HG03066 (cell line): ENCODE data around the gene PPM1B.
"Not testable (repeated sequence)": the region's sequence is repeated elsewhere in the genome, so short reads cannot be mapped to it uniquely, and the experiment has no call there.

Experiments used
- ATAC-seq: cut with Tn5 transposase; IDR thresholded peaks from one replicate; pipeline ENCODE4 v1.9.1; 2021; ENCODE audit warnings: low read depth; ENCODE audit not compliant: unreplicated experiment

The PPM1B gene

DNA sequence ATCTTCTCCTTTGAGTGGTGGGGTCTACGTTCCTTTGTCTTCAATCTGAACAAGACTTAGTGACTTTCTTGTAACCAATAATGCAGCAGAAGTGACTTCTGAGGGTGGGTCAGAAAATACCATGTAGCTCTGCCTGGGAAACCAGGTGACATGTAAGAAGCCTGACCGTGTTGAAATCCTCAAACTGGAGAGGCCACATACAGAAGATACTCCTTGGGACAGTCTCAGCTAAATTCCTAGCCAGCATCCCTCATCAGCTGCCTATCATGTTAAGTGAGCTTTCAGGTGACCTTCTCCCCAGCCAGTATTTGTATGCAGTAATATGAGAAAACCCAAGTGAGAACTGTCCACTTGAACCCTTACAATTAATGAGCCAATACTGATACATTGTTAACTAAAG lies 27.0 kb downstream of the PPM1B start:
- no peak for ATAC-seq

DNA sequence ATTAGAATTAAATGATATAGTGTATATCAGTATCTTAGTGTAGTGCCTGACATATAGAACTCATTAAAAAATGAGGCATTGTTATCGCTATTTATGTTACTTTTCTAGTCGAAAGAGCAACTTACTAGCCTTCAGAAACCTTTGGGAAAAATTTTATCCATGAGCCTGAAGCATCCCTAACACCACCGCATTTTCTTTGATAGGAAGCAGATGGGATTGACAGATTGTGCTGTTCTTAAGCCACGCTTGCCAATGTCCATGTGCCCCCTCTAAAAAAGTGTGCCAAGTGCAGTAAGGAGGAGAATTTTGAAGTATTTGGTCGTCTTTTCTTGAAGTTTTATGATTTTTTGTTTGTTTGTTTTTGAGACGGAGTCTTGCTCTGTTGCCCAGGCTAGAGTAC lies 29.1 kb downstream of the PPM1B start:
- ATAC-seq: no peak

DNA sequence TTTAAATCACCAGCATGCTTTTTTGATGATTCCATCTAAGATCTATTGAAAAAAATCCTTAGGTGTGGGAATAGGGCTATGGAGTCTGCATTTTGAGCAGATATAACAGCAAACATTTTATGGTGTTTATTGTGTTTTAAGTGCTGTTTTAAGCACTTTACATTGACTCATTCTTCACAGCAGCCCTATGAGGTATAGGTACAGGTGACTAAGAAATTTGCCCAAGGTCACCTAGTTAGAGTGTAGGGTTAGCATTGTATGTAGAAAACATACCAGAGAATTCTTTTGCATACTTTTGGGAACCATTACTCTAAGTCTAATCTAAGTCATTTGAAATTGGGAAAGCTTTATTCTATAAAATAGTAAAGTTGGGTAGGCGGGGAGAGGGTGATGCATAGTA lies 31.3 kb downstream of the PPM1B start:
- no peak for ATAC-seq

DNA sequence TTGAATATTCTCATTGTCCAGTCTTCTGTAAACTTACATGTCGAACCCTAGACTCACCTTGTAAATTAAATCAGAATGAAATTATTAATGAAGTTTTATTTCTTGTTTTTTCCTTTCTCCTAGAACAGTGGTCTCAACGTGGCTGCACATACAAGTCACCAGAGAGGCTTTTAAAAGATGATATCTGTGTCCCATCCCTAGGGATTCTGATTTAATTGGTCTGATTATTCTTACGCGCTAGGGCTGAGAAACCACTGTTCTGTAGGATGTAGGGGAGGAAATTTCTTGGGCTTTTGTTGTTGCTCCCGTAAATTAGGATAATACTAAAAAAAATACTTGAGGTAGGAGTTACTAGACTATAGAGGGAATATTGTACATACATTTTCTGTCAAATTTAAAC lies 32.1 kb downstream of the PPM1B start:
- ATAC-seq: no peak

DNA sequence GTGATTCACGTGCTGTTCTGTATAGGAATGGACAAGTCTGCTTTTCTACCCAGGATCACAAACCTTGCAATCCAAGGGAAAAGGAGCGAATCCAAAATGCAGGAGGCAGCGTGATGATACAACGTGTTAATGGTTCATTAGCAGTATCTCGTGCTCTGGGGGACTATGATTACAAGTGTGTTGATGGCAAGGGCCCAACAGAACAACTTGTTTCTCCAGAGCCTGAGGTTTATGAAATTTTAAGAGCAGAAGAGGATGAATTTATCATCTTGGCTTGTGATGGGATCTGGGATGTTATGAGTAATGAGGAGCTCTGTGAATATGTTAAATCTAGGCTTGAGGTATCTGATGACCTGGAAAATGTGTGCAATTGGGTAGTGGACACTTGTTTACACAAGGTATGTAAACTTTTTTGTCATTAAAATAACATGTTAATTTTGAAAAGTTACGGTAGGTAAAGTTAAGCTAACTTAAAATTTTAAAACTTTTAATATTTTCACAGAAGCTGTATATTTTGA lies 33.0 kb downstream of the PPM1B start:
- ATAC-seq: no peak

DNA sequence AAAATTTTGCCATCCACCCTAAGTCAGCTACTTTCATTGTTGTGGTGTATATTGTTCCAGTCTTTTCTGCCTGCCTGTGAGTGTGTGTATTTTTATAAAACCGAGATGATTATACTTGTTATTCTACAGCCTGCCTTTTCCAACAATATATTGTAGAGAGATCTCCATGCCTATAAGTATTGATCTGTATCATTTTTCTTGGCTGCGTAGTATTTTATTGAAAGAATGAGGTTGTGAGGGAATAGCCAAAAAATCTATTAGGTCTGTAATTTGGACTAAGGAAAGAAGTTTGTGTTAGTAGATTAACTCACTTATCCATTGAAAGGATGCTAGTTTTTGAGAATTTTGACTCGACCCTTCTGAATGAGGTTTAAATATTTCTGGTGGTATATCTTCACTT lies 34.9 kb downstream of the PPM1B start:
- no peak for ATAC-seq

DNA sequence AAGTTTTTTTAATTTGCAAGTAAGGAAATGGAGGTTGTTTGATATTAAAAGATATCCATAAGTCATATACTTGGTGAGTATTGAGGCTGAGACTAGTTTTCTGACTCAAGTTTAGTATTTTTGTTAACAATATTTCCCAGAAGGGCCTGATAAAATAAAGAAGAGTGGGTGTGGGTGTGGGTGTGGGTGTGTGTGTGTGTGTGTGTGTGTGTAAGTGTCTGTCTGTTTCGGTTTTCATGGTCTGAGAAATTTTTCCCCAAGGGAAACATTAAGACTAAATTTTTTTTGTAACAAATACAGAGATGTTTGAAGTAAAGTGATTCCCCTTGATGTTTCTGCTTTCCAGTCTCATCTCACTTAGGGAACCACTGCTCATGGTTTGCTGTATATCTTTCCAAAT lies 36.5 kb downstream of the PPM1B start:
- no peak for ATAC-seq

DNA sequence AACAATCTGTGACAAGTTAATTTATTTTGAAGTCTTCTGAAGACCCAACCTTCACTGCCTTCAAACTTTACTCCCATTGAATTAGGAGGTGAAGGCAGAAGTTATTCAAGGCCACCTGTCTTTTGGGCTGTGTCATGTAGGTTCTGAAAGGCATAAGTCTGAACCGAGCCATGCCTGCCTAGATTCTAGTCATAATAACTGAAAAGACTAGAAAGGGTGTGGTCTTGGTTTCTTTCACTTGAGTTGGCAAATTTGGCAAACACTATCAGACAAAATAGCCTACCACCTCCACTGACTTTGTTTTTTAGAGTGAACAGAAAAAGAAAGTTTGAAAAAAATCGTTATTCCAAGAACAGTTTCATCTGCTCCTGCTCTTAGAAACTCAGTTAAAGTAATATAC lies 38.4 kb downstream of the PPM1B start:
- no peak for ATAC-seq

DNA sequence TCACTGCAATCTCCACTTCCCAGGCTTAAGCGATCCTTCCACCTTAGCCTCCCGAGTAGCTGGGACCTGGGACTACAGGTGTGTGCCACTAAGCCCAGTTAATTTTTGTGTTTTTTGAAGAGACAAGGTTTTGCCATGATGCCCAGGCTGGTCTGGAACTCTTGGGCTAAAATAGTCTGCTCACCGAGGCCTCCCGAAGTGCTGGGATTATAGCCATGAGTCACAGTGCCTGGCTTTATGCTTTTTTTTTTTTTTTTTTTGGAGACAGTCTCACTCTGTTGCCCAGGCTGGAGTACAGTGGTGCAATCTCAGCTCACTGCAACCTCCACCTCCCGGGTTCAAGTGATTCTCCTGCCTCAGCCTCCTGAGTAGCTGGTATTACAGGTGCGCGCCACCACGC lies 39.0 kb downstream of the PPM1B start:
- not testable (repeated sequence) for ATAC-seq

DNA sequence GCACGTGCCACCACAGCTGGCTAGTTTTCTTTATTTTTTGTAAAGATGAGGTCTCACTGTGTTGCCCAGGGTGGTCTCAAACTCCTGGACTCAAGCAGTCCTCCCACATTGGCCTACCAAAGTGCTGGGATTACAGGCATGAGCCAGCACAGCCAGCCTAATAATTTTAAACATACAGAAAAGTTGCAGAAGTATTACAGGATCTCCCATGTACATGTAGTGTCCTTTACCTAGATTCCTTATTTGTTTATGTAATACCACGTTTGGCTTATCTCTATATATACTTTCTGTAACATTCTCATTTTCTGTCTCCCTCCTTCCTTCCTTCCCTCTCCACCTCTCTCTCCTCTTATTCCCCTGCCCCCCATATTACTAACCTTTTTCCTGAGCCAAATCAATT lies 41.7 kb downstream of the PPM1B start:
- ATAC-seq: no peak

DNA sequence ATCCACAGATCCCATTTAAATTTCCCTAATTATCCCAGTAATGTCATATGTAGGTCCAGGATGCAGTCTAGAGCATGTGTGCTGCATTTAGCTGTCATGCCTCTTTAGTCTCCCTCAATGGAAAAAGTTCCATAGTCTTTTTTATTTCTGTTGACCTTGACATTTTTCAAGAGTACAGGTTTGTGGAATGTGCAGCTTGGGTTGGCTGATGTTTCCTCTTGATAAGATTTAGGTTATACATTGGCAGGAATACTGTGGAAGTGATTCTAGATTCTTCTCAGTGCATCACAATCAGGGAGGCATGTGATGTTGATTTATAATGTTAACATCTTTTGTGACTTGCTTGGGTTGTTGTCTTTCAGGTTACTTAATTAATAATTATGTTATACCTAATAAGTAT lies 42.5 kb downstream of the PPM1B start:
- ATAC-seq: no peak

DNA sequence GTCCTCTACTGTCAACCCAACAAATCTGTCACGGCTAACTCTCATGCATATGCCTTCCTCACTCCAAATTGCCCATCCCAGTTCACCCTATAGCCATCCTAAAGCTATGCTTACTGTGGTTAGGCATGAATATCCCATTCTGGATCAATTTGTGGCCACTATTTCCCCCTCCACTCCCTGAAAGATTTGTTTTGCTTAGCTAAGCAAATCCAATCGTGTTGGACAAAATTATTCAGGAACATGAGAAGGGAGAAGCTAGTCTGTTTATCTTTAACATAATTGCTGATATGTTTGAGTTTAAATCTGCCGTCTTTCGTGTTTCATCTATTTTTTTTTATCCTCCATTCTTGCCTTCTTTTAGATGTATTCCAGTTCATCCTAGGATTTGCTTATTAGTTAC lies 43.6 kb downstream of the PPM1B start:
- ATAC-seq: no peak

DNA sequence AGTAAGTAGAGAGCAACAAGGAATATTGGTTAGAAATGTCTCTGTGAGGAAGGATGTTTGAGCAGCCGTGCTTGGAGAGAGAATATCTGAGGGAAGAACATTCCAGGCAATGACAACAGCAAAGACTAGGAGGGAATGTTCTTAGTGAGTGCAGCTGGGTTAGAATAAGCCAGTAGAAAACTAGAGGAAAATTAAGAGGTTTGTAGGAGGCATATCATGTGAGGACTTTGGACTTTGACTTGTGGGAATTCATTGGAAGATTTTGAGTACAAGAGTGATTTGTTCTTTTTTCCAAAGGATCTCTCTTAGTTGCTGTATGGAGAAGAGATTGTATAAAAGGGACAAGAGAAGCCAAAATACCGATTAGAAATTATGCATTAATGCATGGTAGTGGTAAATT lies 47.2 kb downstream of the PPM1B start:
- no peak for ATAC-seq

DNA sequence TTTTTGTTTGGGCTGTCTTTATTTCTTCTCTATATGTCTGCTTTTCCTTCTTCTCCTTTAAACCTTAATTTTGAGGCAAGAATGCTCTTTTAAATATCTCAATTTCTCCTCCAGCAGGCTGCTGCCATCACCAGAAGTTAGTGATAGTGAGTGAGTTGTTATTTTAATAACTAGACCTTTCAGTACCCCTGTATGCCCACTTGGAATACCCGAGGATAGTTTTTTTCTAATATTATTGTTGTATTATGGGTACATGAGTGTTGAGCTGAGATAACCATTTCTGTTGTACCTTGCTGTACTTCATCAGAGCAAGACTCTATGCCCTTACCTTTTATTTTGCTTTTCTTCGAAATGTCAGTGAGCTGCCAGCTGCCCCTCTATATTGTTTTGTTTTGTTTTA lies 50.1 kb downstream of the PPM1B start:
- no peak for ATAC-seq

DNA sequence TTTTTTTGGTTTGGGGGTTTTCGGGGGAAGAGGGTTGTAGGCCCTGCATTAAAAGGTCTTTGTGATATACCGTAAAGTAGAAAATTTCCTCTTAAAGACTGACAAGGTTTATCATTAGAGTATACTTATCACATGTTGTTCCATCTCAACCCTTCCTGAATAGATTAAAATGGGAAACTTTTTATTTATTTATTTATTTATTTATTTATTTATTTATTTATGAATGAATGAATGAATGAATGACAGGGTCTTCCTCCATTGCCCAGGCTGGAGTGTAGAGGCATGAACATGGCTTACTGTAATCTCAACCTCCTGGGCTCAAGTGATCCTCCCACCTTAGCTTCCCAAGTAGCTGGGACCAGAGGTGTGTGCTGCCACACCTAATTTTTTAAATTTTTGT lies 58.1 kb downstream of the PPM1B start:
- ATAC-seq: no peak

DNA sequence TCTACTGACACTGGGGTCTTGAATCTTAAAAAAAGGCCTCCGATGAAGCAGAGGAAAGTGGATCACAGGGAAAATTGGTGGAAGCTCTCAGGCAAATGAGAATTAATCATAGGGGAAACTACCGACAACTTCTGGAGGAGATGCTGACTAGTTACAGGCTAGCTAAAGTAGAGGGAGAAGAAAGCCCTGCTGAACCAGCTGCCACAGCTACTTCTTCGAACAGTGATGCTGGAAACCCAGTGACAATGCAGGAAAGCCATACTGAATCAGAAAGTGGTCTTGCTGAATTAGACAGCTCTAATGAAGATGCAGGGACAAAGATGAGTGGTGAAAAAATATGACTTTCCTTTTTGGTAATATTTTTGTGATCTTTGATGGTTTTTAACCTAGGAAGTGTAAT lies 61.7 kb downstream of the PPM1B start:
- ATAC-seq: no peak

DNA sequence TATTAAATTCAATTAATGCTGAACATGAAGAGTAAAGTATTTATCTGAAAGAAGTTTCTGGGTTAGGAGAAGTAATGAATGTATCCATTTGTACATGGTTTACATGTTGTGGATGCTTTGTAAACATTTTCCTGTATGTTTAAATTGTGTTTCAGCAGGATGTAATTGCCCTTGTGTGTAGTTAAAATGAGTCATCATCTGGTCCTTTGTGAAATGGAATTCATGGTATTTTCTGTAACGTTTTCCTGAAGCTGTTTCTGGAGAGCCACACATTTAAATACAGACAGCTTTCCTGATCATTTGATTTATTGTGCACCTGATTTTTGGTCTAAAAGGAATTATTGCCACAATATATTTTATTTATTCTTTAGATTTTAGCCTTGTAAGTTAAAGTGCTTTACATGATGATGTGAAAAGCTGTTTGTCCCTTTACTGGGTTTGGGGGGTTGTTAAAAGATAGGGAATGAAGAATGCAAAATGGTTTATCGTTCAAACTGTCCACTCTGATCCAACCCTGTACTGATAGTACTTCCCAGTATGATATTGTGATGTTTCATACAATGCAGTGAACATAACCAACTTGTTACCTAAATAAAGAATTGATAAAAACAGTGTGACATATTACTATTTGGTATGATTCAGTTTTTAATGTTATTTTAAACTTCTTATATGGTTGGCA lies 64.9 kb downstream of the PPM1B start:
- no peak for ATAC-seq

DNA sequence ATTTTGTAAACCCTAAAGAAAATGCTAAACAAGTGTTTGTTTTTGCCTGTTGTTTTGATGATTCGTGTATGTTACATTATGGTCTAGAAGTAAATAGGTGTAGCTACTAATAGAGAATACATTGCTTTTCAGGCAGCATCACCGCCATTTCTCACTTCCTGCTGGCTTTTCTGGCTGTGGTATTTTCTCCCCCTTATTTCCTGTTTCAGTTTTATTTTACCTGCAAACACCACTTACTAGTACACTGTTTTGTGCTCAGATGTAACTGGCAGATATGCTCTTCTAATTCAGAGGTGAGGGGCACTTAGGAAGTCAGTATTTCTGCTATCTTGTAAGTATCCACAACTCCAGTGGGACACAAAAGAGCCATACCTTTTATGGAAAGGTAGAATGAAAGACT lies 68.5 kb downstream of the PPM1B start:
- peak; percentile 68 for ATAC-seq

DNA sequence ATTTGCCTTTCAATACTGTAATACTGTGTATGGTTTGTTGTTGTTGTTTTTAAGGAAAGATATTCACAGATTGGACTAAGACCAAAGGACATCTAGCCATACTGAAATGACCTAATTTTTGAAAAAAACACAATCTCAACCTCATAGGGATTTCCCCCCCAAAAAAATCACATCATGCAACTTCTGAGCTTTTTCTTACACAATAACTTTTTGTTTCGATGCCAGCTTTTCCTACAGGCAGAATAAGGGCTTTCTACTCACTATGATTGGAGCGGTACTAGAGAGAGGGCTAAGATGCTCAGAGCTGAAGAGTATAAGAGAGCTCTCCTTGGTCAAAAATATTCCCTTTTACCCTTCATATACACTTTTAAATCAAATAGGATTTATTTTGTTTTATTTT lies 74.2 kb downstream of the PPM1B start:
- ATAC-seq: no peak

DNA sequence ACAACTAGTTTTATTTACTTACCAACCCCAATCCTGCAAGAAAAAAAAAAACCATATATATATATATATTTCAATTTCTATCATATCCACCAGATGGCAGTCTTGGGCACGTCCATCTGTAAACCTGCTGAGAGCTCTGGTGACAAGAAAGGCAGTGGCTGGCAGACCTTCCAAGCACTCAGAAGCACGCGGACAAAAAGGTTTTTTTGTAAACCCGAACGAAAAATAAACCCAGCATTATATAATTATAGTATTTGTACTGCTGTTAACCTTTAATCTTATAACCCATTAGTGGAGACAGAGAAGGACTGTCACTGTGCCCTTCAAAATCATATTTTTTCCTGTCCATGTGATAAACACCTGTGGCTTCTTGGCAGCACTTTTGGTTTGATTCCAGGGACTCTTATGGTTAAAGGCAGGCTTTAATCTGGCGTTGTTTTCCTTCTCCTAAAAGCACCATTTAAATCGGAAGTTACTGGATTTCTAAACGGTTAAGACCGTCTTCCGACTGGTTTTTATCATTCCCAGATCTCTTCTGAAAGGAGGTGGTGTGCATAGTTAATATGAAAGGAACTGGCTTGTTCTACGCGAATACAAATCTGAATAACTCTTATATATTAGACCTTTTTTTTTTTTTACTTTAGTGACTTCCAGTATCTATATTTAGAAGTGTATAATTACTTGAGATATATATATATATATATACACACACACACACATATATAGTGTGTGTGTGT lies 75.6 kb downstream of the PPM1B start:
- peak; percentile 78 for ATAC-seq

DNA sequence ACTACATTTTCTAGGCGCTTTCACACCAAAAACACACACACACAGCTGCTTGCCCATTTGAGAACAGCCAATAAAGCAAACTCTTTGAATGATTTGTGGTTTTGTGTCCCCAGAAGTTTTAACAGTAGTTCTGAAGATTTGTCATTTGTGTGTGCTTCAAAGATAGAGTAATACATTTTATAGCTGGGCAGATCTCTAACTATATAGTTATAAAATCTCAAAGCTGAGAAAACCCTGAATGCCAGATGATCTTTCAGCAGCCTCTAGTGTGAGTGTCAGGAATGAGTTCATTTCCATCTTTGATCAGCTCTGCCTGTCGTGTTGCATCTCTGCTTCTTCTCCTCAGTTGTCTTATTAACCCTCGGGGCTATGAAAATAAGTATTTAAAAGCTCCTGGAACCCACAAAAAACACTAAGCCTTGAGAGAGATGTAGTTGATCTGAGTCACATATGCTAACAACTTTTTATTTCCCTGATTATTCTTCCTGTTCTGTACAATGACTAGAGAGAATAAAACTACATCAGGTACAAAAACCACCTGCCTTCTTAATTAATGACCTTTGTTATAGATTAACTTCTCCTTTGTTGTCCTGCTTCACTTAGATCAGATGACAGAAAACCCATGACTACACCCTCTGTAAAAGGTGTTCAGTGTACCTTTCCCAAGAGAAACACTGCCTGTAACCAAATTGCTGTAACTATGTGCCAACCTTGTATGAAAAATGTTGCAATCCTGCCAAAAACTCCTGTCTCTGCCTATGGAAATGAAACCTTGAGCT lies 76.6 kb downstream of the PPM1B start:
- ATAC-seq: no peak

DNA sequence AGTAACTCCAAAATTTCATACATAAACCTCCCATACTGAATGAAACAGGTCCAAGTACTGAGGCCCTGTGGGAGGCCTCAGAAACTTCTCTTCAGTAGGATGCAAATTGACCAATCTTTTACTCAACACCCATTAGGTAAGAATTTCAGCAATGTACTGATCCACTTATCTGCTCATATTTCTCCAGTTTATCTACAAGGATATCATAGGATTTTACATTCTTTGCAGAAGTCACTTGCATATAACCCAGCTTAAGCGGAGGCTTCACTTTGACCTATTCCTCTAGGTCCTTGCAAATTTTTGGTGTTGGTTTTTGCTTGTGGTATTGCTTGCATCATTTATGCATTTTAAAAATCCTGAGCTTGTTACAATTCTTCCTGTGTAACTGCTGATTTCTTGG lies 77.8 kb downstream of the PPM1B start:
- no peak for ATAC-seq
